Lung (tissue), 12 donors: ENCODE results near the gene STAM2. TPM values are rescaled to one million over a fixed set of nuclear protein-coding genes. Genes with fewer than 3 reads are reported as not detected.

Experiments used
- ATAC-seq: fragments of 200-7000 bp; cut with Tn5 transposase; one replicate; pipeline ENCODE4 v1.9.1; 2020; ENCODE audit warnings: moderate number of reproducible peaks; ENCODE audit not compliant: insufficient read depth, low FRiP score
- DNase-seq, 3 donors: peaks; one replicate each; pipeline ENCODE4 v3.0.0-alpha.2; 2013 to 2017
- H3K27ac ChIP-seq, 2 donors: one replicate each; pipeline ENCODE4 v1.5.1; 2013; ENCODE audit warnings: mild to moderate bottlenecking in 2 of 2, moderate library complexity in 2 of 2, control low read depth in 1 of 2, inconsistent platforms in 1 of 2, low read depth in 1 of 2, low read length in 1 of 2
- H3K27me3 ChIP-seq, 3 donors: one replicate each; pipeline ENCODE4 v1.5.1; 2013; ENCODE audit warnings: low read length in 2 of 3; ENCODE audit not compliant: control insufficient read depth in 3 of 3, insufficient read depth in 3 of 3
- H3K36me3 ChIP-seq, 4 donors: one replicate each; pipeline ENCODE4 v1.5.1; 2013; ENCODE audit warnings: low read length in 4 of 4, mild to moderate bottlenecking in 1 of 4, moderate library complexity in 1 of 4; ENCODE audit not compliant: control insufficient read depth in 4 of 4, insufficient read depth in 4 of 4
- H3K4me1 ChIP-seq, 5 donors: one replicate each; pipeline ENCODE4 v1.5.1; 2013; ENCODE audit warnings: low read length in 5 of 5, mild to moderate bottlenecking in 2 of 5, moderate library complexity in 1 of 5; ENCODE audit not compliant: control insufficient read depth in 5 of 5, insufficient read depth in 5 of 5
- H3K4me3 ChIP-seq: one replicate; pipeline ENCODE4 v1.5.1; 2013; ENCODE audit warnings: mild to moderate bottlenecking, control low read depth, moderate library complexity
- H3K9ac ChIP-seq, 2 donors: one replicate each; pipeline ENCODE4 v1.5.1; 2013; ENCODE audit warnings: low read length in 2 of 2, control low read depth in 1 of 2; ENCODE audit not compliant: insufficient read depth in 1 of 2
- H3K9me3 ChIP-seq, 4 donors: one replicate each; pipeline ENCODE4 v1.5.1; 2013; ENCODE audit warnings: low read length in 3 of 4, mild to moderate bottlenecking in 1 of 4, moderate library complexity in 1 of 4; ENCODE audit not compliant: control insufficient read depth in 4 of 4, insufficient read depth in 3 of 4
- CTCF ChIP-seq: IDR thresholded peaks from 2 replicates; pipeline ENCODE4 v1.5.1; 2012; ENCODE audit warnings: mild to moderate bottlenecking; ENCODE audit errors: control extremely low read depth, extremely low read depth
- WGBS, 2 donors: extraction: QIAGEN DNeasy Blood & Tissue Kit; methylation state at CpG; one replicate each; pipeline ENCODE4 v1.1.7; 2013; 5-methylcytosine and 5-hydroxymethylcytosine counted together
- polyA plus RNA-seq, 2 donors: library from polyadenylated mRNA; stranded (reverse); fragments of 200-250 nt; gene quantifications; one replicate each; pipeline ENCODE4 v1.2.1, GENCODE V29; 2013
- total RNA-seq, 2 donors: library from RNA; depleted of rRNA in 1 of 2; stranded (reverse); fragments of >200 nt in 1 of 2; gene quantifications; one replicate each; pipeline ENCODE4 v1.2.1, GENCODE V29; 2014 to 2021
- donor health status: control.
- donor health status: control.
- donor health status: Bipolar disorder and iron deficiency.
- donor health status: healthy.
- donor health status: DM: yes; HTN: yes; CAD: no.

Gene STAM2
- total and polyA plus RNA-seq, 4 donors = 8.0 to 62.1 (median 24.1) TPM

GRCh38 chr2:152126664-152127063 is 48.9 kb downstream of the STAM2 start:
- no peak for TF ChIP-seq CTCF
- Histone ChIP-seq H3K4me1 (peaks cover 0 to 4% (median 0%) of the 10 kb centered on the region in 5 donors), H3K9ac (no peak overlapping the region), H3K36me3 (peaks cover 10 to 25% (median 14%) of the 10 kb centered on the region in 4 donors), H3K27me3 (peaks cover 0 to 2% (median 0%) of the 10 kb centered on the region in 3 donors), H3K4me3 (no peak overlapping the region), H3K27ac (no peak overlapping the region), H3K9me3 (no peaks in the 10 kb centered on the region)
- DNase-seq (no peak), ATAC-seq (no peak)
- 84 to 89% methylated on average over 4 of the region's 4 CpGs for WGBS, 2 donors

- no peak overlapping the region for H3K9ac ChIP-seq
- H3K27me3 ChIP-seq = peaks cover 0 to 2% (median 0%) of the 10 kb centered on the region in 3 donors
- H3K4me3 ChIP-seq = no peak overlapping the region
- WGBS, 2 donors = 94 to 100% methylated on average over 2 of the region's 2 CpGs
- DNase-seq (no peak), ATAC-seq (no peak)
- H3K4me1 ChIP-seq = peaks cover 0 to 6% (median 0%) of the 10 kb centered on the region in 5 donors
- H3K9me3 ChIP-seq = no peaks in the 10 kb centered on the region
- no peak overlapping the region for H3K27ac ChIP-seq
- H3K36me3 ChIP-seq = peaks cover 10 to 33% (median 22%) of the 10 kb centered on the region in 4 donors
- no peak for TF ChIP-seq CTCF
Observed at GRCh38 chr2:152122161-152122560, 53.4 kb downstream of the STAM2 start.

- no peak overlapping the region for H3K9ac ChIP-seq
- no peak for DNase-seq
- no peak overlapping the region for H3K4me3 ChIP-seq
- peaks cover 0 to 2% (median 0%) of the 10 kb centered on the region in 3 donors for H3K27me3 ChIP-seq
- peaks cover 9 to 31% (median 20%) of the 10 kb centered on the region in 4 donors for H3K36me3 ChIP-seq
- TF ChIP-seq CTCF = no peak
- WGBS, 2 donors = 89 to 100% methylated on average over 1 of the region's 1 CpG
- H3K9me3 ChIP-seq = no peaks in the 10 kb centered on the region
- no peak overlapping the region for H3K27ac ChIP-seq
- peaks cover 0 to 6% (median 0%) of the 10 kb centered on the region in 5 donors for H3K4me1 ChIP-seq
- no peak for ATAC-seq
Observed at GRCh38 chr2:152120430-152120829, 55.1 kb downstream of the STAM2 start.

- peaks cover 0 to 6% (median 0%) of the 10 kb centered on the region in 5 donors for H3K4me1 ChIP-seq
- WGBS, 2 donors = 84 to 95% methylated on average over 3 of the region's 3 CpGs
Observed at GRCh38 chr2:152115952-152116351, 59.6 kb downstream of the STAM2 start.

More at GRCh38 chr2:152115952-152116351, 59.6 kb downstream of the STAM2 start:
- Histone ChIP-seq H3K9me3 (no peaks in the 10 kb centered on the region), H3K27me3 (no peaks in the 10 kb centered on the region), H3K4me3 (no peak overlapping the region), H3K9ac (no peak overlapping the region), H3K27ac (no peak overlapping the region), H3K36me3 (peaks cover 3 to 8% (median 7%) of the 10 kb centered on the region in 4 donors)
- no peak for DNase-seq
- no peak for TF ChIP-seq CTCF
- no peak for ATAC-seq
